GM12874 (cell line): ENCODE data around the gene PDE8A.

Experiments
- CTCF ChIP-seq: IDR thresholded peaks from 2 replicates; pipeline ENCODE4 v1.5.1; 2011; ENCODE audit warnings: low read depth, mild to moderate bottlenecking, control low read depth, low read length, moderate library complexity; ENCODE audit not compliant: insufficient read depth

PDE8A gene

GRCh38 chr15:85172846-85173490 lies 191.3 kb downstream of the PDE8A start:
- no peak for TF ChIP-seq CTCF

GRCh38 chr15:85174521-85174920 lies 192.9 kb downstream of the PDE8A start:
- TF ChIP-seq CTCF, result no peak

- TF ChIP-seq CTCF, result no peak
These were observed 196.7 kb downstream of the PDE8A start for GRCh38 chr15:85178308-85178707.

GRCh38 chr15:85179700-85180099 lies 198.0 kb downstream of the PDE8A start:
- TF ChIP-seq CTCF, result no peak
